MCF 10A (cell line): ENCODE results near the gene ZNF223. TPM values are rescaled to one million over a fixed set of nuclear protein-coding genes. Genes with fewer than 3 reads are reported as not detected.

Experiments
- BruUV-seq: library from RNA; stranded (reverse); fragments of 400-500 nt; replicated peaks from 2 replicates; lab custom pipeline; 2021; lab: Mats Ljungman, UMichigan
- CTCF ChIA-PET: fragments of 300-600 bp; sonication (Branson Sonifier 250); formaldehyde crosslinking; extraction: SDS; loops from one replicate; lab custom pipeline; 2021; ENCODE audit warnings: antibody characterized with exemption, inconsistent platforms; lab: Yijun Ruan, JAX
- POLR2A ChIA-PET: fragments of 300-600, 350-650 bp; sonication (Branson Sonifier 250); formaldehyde crosslinking; extraction: SDS; loops from one replicate; lab custom pipeline; 2020; ENCODE audit warnings: antibody characterized with exemption, inconsistent platforms; lab: Yijun Ruan, JAX
- DNase-seq: peaks from one replicate; pipeline ENCODE4 v3.0.0-alpha.2; 2018; ENCODE audit not compliant: unreplicated experiment
- H3K27ac Mint-ChIP-seq: one replicate; pipeline ENCODE4 v1.8.0; 2022; ENCODE audit warnings: mild to moderate bottlenecking, low read depth, mixed read lengths; ENCODE audit not compliant: unreplicated experiment
- H3K27me3 Mint-ChIP-seq: one replicate; pipeline ENCODE4 v1.8.0; 2022; ENCODE audit warnings: mixed read lengths; ENCODE audit not compliant: insufficient read depth, unreplicated experiment
- H3K36me3 Mint-ChIP-seq: one replicate; pipeline ENCODE4 v1.8.0; 2022; ENCODE audit warnings: mild to moderate bottlenecking, moderate library complexity, mixed read lengths; ENCODE audit not compliant: insufficient read depth, unreplicated experiment
- H3K4me1 Mint-ChIP-seq: one replicate; pipeline ENCODE4 v1.8.0; 2022; ENCODE audit warnings: mixed read lengths; ENCODE audit not compliant: insufficient read depth, unreplicated experiment
- H3K4me3 Mint-ChIP-seq: one replicate; pipeline ENCODE4 v1.8.0; 2022; ENCODE audit warnings: mild to moderate bottlenecking, moderate library complexity, mixed read lengths; ENCODE audit not compliant: unreplicated experiment
- H3K9me3 Mint-ChIP-seq: one replicate; pipeline ENCODE4 v1.8.0; 2022; ENCODE audit warnings: mixed read lengths; ENCODE audit not compliant: unreplicated experiment
- CTCF ChIP-seq: fragments of 200-600 bp; IDR thresholded peaks from one replicate; pipeline ENCODE4 v1.8.0; 2022; ENCODE audit warnings: antibody characterized with exemption, mild to moderate bottlenecking; ENCODE audit not compliant: unreplicated experiment
- intact Hi-C: fragments of 100-400 bp; cut with micrococcal nuclease; formaldehyde crosslinking; loops from 2 replicates; pipeline ENCODE4 v1.14.1; 2022
- total RNA-seq: library from RNA; stranded (reverse); gene quantifications from 2 replicates; pipeline ENCODE4 v1.2.3, GENCODE V29; 2022

ZNF223 gene
- total RNA-seq, 1 experiment from 2014 or later: 0.56 TPM

- H3K9me3 Mint-ChIP-seq: peaks cover 20% of the 10 kb centered on the region
- no peaks in the 10 kb centered on the region for H3K4me1 Mint-ChIP-seq
- ChIA-PET POLR2A (no interaction called here), CTCF (interaction anchor here (0.5 kb wide), 1 partner anchor 68 kb away, joined by 3 read pairs; no protein-coding TSS in a partner anchor)
- no peak for TF ChIP-seq CTCF
- BruUV-seq: no TSS peak
- H3K4me3 Mint-ChIP-seq: no peak overlapping the region
- H3K27ac Mint-ChIP-seq: no peak overlapping the region
- DNase-seq: no peak
- intact Hi-C loops: no loop called here
- H3K36me3 Mint-ChIP-seq: no peaks in the 10 kb centered on the region
- no peaks in the 10 kb centered on the region for H3K27me3 Mint-ChIP-seq
Observed at GRCh38 chr19:44019498-44019897, 32.3 kb upstream of the ZNF223 start.

GRCh38 chr19:44021221-44021620 lies 30.6 kb upstream of the ZNF223 start:
- BruUV-seq: no TSS peak
- DNase-seq: no peak
- TF ChIP-seq CTCF: no peak
- POLR2A ChIA-PET: interaction anchor here (0.6 kb wide), 1 partner anchor 74 kb away, joined by 3 read pairs; no protein-coding TSS in a partner anchor
- Mint-ChIP-seq H3K9me3 (peaks cover 22% of the 10 kb centered on the region), H3K4me1 (no peaks in the 10 kb centered on the region), H3K27ac (no peak overlapping the region), H3K4me3 (no peak overlapping the region), H3K36me3 (no peaks in the 10 kb centered on the region), H3K27me3 (no peaks in the 10 kb centered on the region)
- intact Hi-C loops: no loop called here
- CTCF ChIA-PET: no interaction called here

- CTCF ChIA-PET: no interaction called here
- H3K27me3 Mint-ChIP-seq: no peaks in the 10 kb centered on the region
- peak overlapping the region; percentile 95 for H3K4me3 Mint-ChIP-seq
- H3K4me1 Mint-ChIP-seq: no peaks in the 10 kb centered on the region
- peaks cover 31% of the 10 kb centered on the region for H3K9me3 Mint-ChIP-seq
- no TSS peak for BruUV-seq
- H3K27ac Mint-ChIP-seq: peak overlapping the region; percentile 84
- POLR2A ChIA-PET: interaction anchor here (0.8 to 2.0 kb wide), 4 partner anchors 10 to 140 kb away, joined by 3 to 9 read pairs (median 5); partner anchors contain the start of gene ZNF226
- peaks cover 18% of the 10 kb centered on the region for H3K36me3 Mint-ChIP-seq
- intact Hi-C loops: no loop called here
- DNase-seq: no peak
- no peak for TF ChIP-seq CTCF
Observed at GRCh38 chr19:44024900-44025216, 27.0 kb upstream of the ZNF223 start.

- peak within 1 kb of the TSS; percentile 95 for H3K4me3 Mint-ChIP-seq
- H3K4me1 Mint-ChIP-seq: no peaks in the 10 kb centered on the region
- H3K9me3 Mint-ChIP-seq: peaks cover 31% of the 10 kb centered on the region
- CTCF ChIA-PET: no interaction called here
- TSS peak; percentile 70 for BruUV-seq
- H3K27me3 Mint-ChIP-seq: no peaks in the 10 kb centered on the region
- H3K36me3 Mint-ChIP-seq: peaks cover 21% of the 10 kb centered on the region
- POLR2A ChIA-PET: interaction anchor here (0.5 to 2.0 kb wide), 8 partner anchors 9 to 1607 kb away, joined by 3 to 9 read pairs (median 4); partner anchors contain the start of gene ZNF226
- peak; percentile 63 for DNase-seq
- peak within 1 kb of the TSS; percentile 84 for H3K27ac Mint-ChIP-seq
- TF ChIP-seq CTCF: no peak
- intact Hi-C loops: no loop called here
Observed at GRCh38 chr19:44025217-44025936, 26.5 kb upstream of the ZNF223 start, which contains the start of gene ZNF222. Gene ZNF222 (plus strand): TSS chr19:44025379. CDS start chr19:44025437, 58 bp downstream.
